ENCODE measurements around the gene PRXL2A.

The PRXL2A gene

GRCh38 chr10:80458263-80458625 lies 49.9 kb downstream of the PRXL2A start:
- H3K4me1 ChIP-seq (ENCODE audit: control insufficient read depth in 5 of 5, insufficient read depth in 5 of 5, low read length in 5 of 5): peaks cover 38 to 88% (median 83%) of the 10 kb centered on the region in 5 donors
- H3K9ac ChIP-seq (ENCODE audit: low read length in 5 of 5): peak overlapping the region; percentile 31 to 69 (median 66)

GRCh38 chr10:80458638-80459037 lies 50.3 kb downstream of the PRXL2A start:
- peaks cover 0 to 6% (median 3%) of the 10 kb centered on the region in 5 donors for H3K36me3 ChIP-seq (ENCODE audit: control insufficient read depth in 5 of 5, insufficient read depth in 5 of 5, low read length in 5 of 5)
- peaks cover 42 to 88% (median 83%) of the 10 kb centered on the region in 5 donors for H3K4me1 ChIP-seq (ENCODE audit: control insufficient read depth in 5 of 5, insufficient read depth in 5 of 5, low read length in 5 of 5)
- peak overlapping the region; percentile 98 for H3K27ac ChIP-seq (ENCODE audit: low read depth, low read length)
- H3K27me3 ChIP-seq (ENCODE audit: control insufficient read depth in 5 of 5, insufficient read depth in 4 of 5, low read length in 5 of 5): no peaks in the 10 kb centered on the region
- H3K9me3 ChIP-seq (ENCODE audit: control insufficient read depth in 5 of 5, low read length in 5 of 5): no peaks in the 10 kb centered on the region
- H3K4me3 ChIP-seq (ENCODE audit: low read depth in 1 of 5, low read length in 5 of 5): peak overlapping the region in 4 of 5 donors; percentile 37 to 58 (median 46)
- peak overlapping the region; percentile 23 to 69 (median 66) for H3K9ac ChIP-seq (ENCODE audit: low read length in 5 of 5)

More at GRCh38 chr10:80458263-80458625, 49.9 kb downstream of the PRXL2A start:
- H3K27me3 ChIP-seq (ENCODE audit: control insufficient read depth in 5 of 5, insufficient read depth in 4 of 5, low read length in 5 of 5): no peaks in the 10 kb centered on the region
- H3K9me3 ChIP-seq (ENCODE audit: control insufficient read depth in 5 of 5, low read length in 5 of 5): no peaks in the 10 kb centered on the region
- H3K36me3 ChIP-seq (ENCODE audit: control insufficient read depth in 5 of 5, insufficient read depth in 5 of 5, low read length in 5 of 5): peaks cover 0 to 6% (median 3%) of the 10 kb centered on the region in 5 donors
- peak overlapping the region; percentile 13 to 58 (median 44) for H3K4me3 ChIP-seq (ENCODE audit: low read depth in 1 of 5, low read length in 5 of 5)
- peak overlapping the region; percentile 98 for H3K27ac ChIP-seq (ENCODE audit: low read depth, low read length)

DNA sequence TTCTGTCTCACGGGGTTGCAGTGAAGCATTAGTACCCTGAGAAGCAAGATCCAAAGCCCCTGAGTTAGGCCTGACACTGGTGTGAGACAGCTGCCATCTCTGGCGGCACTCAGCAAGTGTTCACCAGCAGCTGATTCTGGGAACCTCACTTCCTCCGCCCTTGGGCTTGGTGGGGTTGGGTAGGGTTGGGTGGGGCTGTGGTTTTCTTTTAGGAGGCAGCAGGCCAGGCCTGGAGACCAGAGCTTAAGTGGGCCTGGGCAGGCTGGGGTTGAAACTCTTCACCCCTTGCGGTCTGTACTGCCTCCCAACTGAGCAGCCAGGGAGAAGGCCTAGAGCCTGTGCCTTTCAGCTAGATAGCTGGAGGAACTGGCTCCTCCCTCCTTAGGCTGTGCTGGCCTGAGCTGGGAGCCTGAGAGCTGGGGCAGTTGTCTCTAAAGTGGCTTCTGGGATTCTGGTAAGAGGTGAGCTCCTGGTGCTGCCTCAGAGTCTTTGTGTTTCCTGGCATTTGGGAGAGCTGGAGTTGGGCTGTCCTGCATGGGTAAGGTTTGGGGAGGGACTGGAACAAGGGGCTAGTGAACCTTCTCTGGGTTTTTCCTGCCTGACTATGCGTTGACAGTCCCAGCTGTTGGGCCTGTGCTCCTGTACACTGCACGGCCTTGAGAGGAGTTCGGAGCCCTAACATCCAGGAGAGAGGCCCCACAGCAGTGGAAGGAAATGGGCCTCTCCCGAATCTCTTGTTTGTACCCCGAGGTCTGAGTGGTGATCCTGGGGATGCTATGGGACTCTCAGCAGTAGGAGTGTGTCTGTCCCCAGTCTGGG lies 50.9 kb downstream of the PRXL2A start:
- Histone ChIP-seq H3K9me3 (ENCODE audit: control insufficient read depth in 5 of 5, low read length in 5 of 5) (no peaks in the 10 kb centered on the region), H3K27me3 (ENCODE audit: control insufficient read depth in 5 of 5, insufficient read depth in 4 of 5, low read length in 5 of 5) (no peaks in the 10 kb centered on the region), H3K36me3 (ENCODE audit: control insufficient read depth in 5 of 5, insufficient read depth in 5 of 5, low read length in 5 of 5) (peaks cover 0 to 6% (median 3%) of the 10 kb centered on the region in 5 donors), H3K27ac (ENCODE audit: low read depth, low read length) (peak overlapping the region; percentile 98), H3K4me3 (ENCODE audit: low read depth in 1 of 5, low read length in 5 of 5) (peak overlapping the region; percentile 31 to 58 (median 44)), H3K4me1 (ENCODE audit: control insufficient read depth in 5 of 5, insufficient read depth in 5 of 5, low read length in 5 of 5) (peaks cover 48 to 93% (median 89%) of the 10 kb centered on the region in 5 donors), H3K9ac (ENCODE audit: low read length in 5 of 5) (peak overlapping the region; percentile 56 to 77 (median 69))

DNA sequence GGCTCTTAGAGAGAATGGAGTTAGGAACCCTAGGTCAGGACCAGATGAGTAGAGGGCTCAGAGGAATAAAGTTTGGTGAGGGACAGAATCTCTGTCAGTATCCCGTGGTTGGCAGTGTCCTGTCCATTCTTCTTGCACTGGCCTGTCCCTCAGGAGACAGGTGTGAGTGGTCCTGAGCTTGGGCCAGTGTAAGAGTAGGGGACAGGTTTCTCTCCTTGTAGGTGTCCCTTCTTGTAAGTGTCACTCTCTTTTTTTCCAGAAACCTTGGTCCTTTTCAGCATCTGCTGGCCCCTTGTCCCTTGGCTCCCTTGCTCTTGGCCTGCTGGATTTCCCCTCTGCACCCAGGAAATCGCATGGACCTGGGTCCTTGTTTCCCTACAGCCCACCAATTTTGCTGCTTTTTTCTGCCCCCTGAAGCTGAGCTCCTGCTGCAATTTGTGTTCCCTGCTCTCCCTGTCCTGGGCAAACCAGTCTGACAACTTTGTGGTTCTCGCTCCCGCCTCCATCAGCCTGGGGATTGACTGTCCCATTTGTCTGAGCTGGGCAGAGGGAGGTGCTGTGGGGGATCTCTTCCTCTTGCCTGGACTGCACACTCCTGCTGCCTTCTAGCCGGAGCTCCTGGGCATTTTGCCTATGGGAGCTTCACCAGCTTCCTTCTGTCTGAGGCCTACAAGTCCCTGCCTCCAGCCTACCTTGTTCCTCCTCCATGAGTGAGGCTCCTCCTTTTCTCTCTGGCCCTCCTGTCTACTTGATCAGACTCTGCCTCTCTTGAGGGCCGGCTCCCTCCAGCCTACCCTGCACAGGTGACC lies 52.3 kb downstream of the PRXL2A start:
- peaks cover 58 to 100% (median 99%) of the 10 kb centered on the region in 5 donors for H3K4me1 ChIP-seq (ENCODE audit: control insufficient read depth in 5 of 5, insufficient read depth in 5 of 5, low read length in 5 of 5)
- peak overlapping the region; percentile 56 to 77 (median 69) for H3K9ac ChIP-seq (ENCODE audit: low read length in 5 of 5)
- no peaks in the 10 kb centered on the region for H3K27me3 ChIP-seq (ENCODE audit: control insufficient read depth in 5 of 5, insufficient read depth in 4 of 5, low read length in 5 of 5)
- H3K36me3 ChIP-seq (ENCODE audit: control insufficient read depth in 5 of 5, insufficient read depth in 5 of 5, low read length in 5 of 5): peaks cover 0 to 6% (median 3%) of the 10 kb centered on the region in 5 donors
- H3K27ac ChIP-seq (ENCODE audit: low read depth, low read length): peak overlapping the region; percentile 98
- peak overlapping the region; percentile 8 to 42 (median 35) for H3K4me3 ChIP-seq (ENCODE audit: low read depth in 1 of 5, low read length in 5 of 5)
- no peaks in the 10 kb centered on the region for H3K9me3 ChIP-seq (ENCODE audit: control insufficient read depth in 5 of 5, low read length in 5 of 5)

DNA sequence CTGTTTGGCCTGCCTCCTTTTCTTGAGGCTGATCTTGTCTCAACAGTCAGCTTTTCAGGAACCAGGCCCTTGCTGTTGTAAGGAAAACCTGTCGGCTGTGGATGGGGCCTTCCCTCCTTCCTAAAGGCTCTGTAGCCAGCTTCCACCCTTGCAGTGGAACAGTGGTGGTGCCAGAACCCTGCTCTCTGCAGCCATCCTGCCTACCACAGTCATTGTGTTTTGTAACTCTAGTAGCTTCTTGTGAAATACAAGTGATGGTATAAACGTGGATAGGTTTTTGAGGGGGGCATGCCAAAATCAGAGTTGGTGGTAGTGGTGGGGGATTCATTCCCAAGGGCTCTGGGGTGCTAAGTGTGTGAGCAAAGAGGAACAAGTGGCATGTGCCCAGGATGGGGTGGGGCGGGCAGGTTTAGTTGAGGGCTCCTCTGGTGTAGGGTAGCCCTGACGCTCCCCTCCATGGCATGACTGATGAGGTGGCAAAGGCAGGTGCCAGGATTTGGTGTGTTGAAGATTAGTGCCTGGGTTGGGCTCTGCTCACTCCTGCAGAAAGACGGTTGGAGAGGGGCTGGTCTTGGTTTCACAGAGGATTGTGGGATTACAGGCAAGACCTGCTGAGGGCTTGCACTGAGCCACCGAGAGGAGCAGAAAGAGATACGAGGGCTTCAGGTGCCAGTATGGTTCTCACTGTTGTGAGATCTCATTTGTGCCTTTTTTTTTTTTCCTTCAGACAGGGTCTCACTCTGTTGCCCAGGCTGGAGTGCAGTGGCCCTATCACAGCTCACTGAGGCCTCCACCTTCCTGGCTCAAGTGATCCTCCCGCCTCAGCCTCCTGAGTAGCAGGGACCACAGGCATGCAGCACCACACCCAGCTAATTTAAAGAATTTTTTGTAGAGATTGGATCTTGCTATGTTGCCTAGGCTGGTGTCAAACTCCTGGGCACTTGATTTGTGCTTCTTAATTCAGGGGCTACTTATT lies 53.1 kb downstream of the PRXL2A start:
- Histone ChIP-seq H3K4me1 (ENCODE audit: control insufficient read depth in 5 of 5, insufficient read depth in 5 of 5, low read length in 5 of 5) (peaks cover 54 to 100% (median 99%) of the 10 kb centered on the region in 5 donors), H3K9ac (ENCODE audit: low read length in 5 of 5) (peak overlapping the region; percentile 37 to 77 (median 69)), H3K4me3 (ENCODE audit: low read depth in 1 of 5, low read length in 5 of 5) (peak overlapping the region; percentile 8 to 42 (median 35)), H3K27ac (ENCODE audit: low read depth, low read length) (peak overlapping the region; percentile 98), H3K27me3 (ENCODE audit: control insufficient read depth in 5 of 5, insufficient read depth in 4 of 5, low read length in 5 of 5) (no peaks in the 10 kb centered on the region), H3K9me3 (ENCODE audit: control insufficient read depth in 5 of 5, low read length in 5 of 5) (no peaks in the 10 kb centered on the region), H3K36me3 (ENCODE audit: control insufficient read depth in 5 of 5, insufficient read depth in 5 of 5, low read length in 5 of 5) (peaks cover 0 to 6% (median 3%) of the 10 kb centered on the region in 5 donors)

DNA sequence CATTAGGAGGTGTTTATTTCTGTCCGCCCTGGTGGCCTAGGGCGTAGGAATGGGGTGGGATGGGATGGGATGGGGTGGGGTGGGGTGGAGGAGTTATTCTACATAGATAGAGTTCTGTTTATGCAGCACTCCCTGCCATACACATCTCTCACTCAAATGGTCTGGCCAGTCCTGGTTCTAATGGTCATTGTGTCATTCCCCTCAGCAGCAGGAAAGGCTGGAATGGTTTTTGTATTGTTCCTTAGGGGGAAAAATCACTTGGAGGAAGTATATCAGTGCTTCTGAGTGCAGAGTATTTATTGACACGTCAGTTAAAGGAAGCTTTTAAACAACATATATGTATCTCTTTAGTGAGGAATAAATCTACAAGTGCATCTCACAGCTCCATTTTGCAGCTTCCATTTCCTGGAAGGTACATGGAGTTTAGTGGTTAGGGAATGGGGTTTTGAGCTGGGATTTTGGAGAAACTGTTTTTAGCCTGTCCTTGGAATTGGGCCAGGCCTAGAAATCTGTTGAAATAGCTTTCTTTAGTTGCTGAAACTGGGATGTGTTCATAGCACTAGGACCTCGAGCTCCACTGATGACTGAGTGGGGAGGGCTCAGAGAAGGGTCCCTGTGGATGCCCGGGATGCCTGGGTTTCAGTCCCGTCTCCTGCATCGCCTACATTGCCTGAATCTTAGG lies 54.1 kb downstream of the PRXL2A start:
- H3K9ac ChIP-seq (ENCODE audit: low read length in 5 of 5): peak overlapping the region in 1 of 5 donors; percentile 42

DNA sequence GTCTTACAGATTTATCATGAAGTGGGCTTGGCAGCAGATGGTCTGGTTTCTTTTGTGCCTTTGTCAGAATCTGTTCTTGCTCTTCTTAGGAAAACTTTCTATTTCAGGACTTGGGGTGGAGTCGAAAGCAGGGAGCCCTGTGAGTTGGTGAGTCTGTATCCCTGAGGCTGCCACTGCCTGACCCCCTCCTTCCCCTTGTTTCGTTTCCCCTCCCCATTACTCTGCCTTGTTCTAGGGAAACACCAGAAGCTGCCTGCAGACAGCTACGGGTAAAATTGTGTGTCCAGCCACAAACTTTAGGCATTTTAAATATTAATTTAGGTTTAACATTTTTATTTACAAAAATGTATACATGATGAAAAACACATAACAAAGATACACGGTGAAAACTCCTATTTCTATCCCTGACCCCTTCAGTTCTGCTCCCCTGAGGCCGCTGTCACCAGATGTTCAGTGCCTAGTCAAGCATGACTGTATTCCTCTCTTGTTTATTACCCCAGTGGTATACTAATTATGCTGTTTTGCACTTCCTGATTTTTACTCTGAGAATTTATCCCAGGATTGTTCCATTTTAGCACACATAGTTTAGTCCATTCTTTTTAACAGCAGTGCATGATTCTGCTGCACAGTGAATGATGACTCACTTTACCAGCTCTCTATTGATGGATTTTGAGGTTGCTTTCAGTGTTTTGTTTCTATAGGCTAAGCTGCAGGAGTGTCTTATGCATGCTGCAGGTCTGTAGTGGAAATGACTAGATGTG lies 54.8 kb downstream of the PRXL2A start:
- H3K4me3 ChIP-seq (ENCODE audit: low read depth in 1 of 5, low read length in 5 of 5): peak overlapping the region in 3 of 5 donors; percentile 4 to 23 (median 19)
- H3K36me3 ChIP-seq (ENCODE audit: control insufficient read depth in 5 of 5, insufficient read depth in 5 of 5, low read length in 5 of 5): no peaks in the 10 kb centered on the region
- H3K9ac ChIP-seq (ENCODE audit: low read length in 5 of 5): peak overlapping the region in 3 of 5 donors; percentile 35 to 59 (median 42)
- H3K9me3 ChIP-seq (ENCODE audit: control insufficient read depth in 5 of 5, low read length in 5 of 5): no peaks in the 10 kb centered on the region
- peaks cover 51 to 100% (median 99%) of the 10 kb centered on the region in 5 donors for H3K4me1 ChIP-seq (ENCODE audit: control insufficient read depth in 5 of 5, insufficient read depth in 5 of 5, low read length in 5 of 5)
- no peaks in the 10 kb centered on the region for H3K27me3 ChIP-seq (ENCODE audit: control insufficient read depth in 5 of 5, insufficient read depth in 4 of 5, low read length in 5 of 5)
- H3K27ac ChIP-seq (ENCODE audit: low read depth, low read length): peak overlapping the region; percentile 98

More for the DNA sequence above, 54.1 kb downstream of the PRXL2A start:
- Histone ChIP-seq H3K36me3 (ENCODE audit: control insufficient read depth in 5 of 5, insufficient read depth in 5 of 5, low read length in 5 of 5) (peaks cover 0 to 6% (median 3%) of the 10 kb centered on the region in 5 donors), H3K27ac (ENCODE audit: low read depth, low read length) (peak overlapping the region; percentile 98), H3K4me1 (ENCODE audit: control insufficient read depth in 5 of 5, insufficient read depth in 5 of 5, low read length in 5 of 5) (peaks cover 57 to 100% (median 99%) of the 10 kb centered on the region in 5 donors), H3K27me3 (ENCODE audit: control insufficient read depth in 5 of 5, insufficient read depth in 4 of 5, low read length in 5 of 5) (no peaks in the 10 kb centered on the region), H3K4me3 (ENCODE audit: low read depth in 1 of 5, low read length in 5 of 5) (peak overlapping the region in 2 of 5 donors; percentile 4 to 11), H3K9me3 (ENCODE audit: control insufficient read depth in 5 of 5, low read length in 5 of 5) (no peaks in the 10 kb centered on the region)

- H3K9ac ChIP-seq (ENCODE audit: low read length in 5 of 5): peak overlapping the region in 3 of 5 donors; percentile 22 to 59 (median 35)
Measured at GRCh38 chr10:80463868-80464267, 55.5 kb downstream of the PRXL2A start.

More at GRCh38 chr10:80463868-80464267, 55.5 kb downstream of the PRXL2A start:
- Histone ChIP-seq H3K27me3 (ENCODE audit: control insufficient read depth in 5 of 5, insufficient read depth in 4 of 5, low read length in 5 of 5) (no peaks in the 10 kb centered on the region), H3K4me1 (ENCODE audit: control insufficient read depth in 5 of 5, insufficient read depth in 5 of 5, low read length in 5 of 5) (peaks cover 46 to 100% (median 99%) of the 10 kb centered on the region in 5 donors), H3K27ac (ENCODE audit: low read depth, low read length) (peak overlapping the region; percentile 98), H3K36me3 (ENCODE audit: control insufficient read depth in 5 of 5, insufficient read depth in 5 of 5, low read length in 5 of 5) (peaks cover 0 to 5% (median 0%) of the 10 kb centered on the region in 5 donors), H3K9me3 (ENCODE audit: control insufficient read depth in 5 of 5, low read length in 5 of 5) (no peaks in the 10 kb centered on the region), H3K4me3 (ENCODE audit: low read depth in 1 of 5, low read length in 5 of 5) (peak overlapping the region; percentile 23 to 49 (median 39))

All from subcutaneous abdominal adipose tissue (tissue), 5 donors.